NCI-H2029 (cell line): Measurements from ENCODE around the gene USP6NL.

ENCODE experiments used
- DNase-seq: peaks from one replicate; lab custom pipeline; 2025; lab: John Stamatoyannopoulos, UW

The USP6NL gene

GRCh38 chr10:11478807-11479206 is 132.6 kb downstream of the USP6NL start:
- DNase-seq: no peak

GRCh38 chr10:11475831-11476434 is 135.5 kb downstream of the USP6NL start:
- no peak for DNase-seq

DNA sequence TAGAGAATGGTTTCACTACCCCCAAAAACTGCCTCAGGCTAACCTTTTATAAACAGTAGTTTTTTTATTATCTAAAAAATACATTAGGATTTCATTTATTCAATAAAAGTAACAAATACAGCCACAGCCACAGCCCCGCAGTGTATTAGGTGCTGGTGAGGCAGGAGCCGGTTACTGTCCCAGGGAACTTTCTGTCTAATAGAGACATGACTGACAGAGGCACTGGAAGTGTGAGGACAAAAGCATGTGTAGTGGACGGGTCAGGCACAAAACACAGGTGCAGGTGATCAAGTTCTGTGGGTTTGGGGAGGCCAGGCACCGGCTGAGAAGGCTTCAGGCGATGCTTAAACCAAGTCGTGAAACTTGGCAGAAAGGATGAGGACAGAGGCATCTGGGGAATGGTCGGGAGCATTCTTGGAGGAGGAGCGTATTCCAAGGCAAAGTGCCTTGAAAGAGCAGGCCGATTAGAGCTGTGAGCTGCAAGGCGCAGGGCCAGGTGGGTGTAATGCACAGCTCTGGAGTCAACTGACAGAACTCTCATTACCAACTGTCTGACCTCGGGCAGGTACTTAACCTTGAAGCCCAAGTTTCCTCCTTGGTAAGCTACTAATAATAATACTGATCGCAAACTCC is 138.2 kb downstream of the USP6NL start:
- no peak for DNase-seq

DNA sequence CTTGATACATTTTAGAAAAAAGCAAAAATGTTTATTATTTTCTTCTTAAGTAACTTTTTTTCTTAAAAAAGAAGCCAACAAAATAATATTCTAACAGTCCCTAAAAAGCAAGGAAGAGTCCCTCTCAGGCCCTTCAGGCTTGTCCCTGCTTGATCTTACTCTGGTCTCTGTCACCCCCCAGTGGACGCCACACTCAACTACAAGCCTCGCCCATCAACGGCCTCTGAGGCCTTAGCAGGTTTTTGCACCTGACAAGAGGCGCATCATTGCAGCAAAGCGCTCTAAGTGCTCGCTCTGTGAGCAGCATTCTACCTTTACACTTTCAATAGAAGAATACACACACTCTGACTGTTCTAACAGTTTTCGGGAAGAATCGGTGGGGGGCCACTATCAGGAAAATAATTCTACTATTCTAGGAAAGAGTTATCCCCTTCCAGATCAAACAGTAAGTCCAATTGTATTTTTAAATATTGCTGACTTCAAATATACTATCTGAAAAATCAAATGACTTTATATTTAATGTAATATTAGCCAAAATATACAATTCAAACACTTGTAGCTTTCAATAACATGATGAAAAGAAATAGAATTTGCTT is 139.2 kb downstream of the USP6NL start:
- no peak for DNase-seq

DNA sequence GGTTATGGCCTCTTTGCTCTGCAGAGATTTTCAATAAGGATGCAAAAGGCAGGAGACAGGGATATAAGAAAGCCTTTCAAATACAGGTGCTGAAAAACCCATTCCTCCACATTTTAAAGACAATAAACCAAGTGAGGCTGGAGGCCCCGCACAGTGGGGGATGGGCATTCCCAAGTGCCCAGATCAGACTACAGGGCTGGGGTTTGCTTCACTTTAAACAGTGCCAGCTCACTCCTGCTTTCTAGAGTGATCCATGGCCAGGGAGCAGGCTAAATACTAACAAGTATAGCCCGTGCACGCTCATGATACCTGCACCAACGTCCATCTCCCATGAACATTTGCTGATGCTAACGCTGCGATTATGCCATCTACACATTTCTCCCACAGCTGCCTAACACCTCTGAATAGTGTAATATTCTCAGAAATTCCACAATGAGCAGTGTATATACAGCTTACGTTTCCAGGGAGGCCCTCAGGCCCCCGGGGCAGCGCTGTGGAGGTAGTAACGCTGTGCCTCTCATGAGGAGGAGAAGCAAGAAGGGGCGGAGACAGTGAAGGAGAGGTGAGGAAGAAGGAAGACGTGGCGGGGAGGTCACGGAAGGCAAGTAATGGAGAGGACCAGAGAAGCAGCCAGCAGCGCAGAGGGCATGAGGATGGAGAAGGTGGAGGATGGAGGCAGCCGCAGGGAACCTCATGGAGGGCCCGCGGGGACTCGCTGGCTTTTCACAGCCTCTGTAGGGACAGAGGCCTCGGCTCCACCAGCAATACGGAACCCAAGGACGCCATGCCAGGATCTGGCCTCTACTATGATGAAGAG is 141.7 kb downstream of the USP6NL start:
- DNase-seq: no peak

GRCh38 chr10:11468126-11468742 is 143.2 kb downstream of the USP6NL start:
- no peak for DNase-seq

DNA sequence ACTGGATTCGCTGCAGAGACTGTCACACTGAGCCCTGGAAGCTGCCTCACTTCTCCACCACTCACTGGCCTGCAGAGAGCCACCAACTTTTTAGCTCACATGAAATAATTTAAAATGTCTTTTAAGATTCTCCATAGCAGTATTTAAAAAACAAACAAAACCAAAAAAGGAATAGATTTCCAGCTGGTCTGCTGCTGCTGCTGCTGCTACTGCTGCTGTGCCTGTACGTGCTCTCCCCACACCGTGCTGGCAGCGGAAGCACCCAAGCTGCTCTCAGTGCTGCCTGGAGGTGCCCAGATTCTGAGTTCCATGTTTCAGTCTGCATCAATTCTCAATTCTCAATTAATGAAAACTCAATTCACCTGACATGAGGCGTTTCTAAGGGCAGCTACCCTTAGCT is 146.0 kb downstream of the USP6NL start:
- no peak for DNase-seq

- no peak for DNase-seq
Observed at GRCh38 chr10:11463111-11463510, 148.3 kb downstream of the USP6NL start.

DNA sequence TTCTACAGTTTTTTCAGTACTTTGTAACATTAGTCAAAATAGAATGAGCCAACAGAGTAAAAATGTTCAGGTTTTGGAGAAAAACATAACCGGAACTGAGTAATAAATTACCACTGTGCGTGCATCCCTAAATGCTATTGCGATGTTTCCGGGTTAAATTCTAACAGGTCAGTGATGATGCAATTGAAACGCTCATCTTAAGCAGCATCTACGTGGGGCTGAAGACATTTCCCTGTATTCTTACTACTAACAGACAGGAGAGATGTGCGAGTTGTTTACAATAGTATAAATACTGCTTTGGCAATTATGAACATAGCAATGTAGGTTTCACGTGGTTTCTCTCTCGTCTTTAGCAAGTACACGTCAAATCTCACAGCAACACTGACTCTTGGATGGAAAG is 149.4 kb downstream of the USP6NL start:
- DNase-seq: no peak

DNA sequence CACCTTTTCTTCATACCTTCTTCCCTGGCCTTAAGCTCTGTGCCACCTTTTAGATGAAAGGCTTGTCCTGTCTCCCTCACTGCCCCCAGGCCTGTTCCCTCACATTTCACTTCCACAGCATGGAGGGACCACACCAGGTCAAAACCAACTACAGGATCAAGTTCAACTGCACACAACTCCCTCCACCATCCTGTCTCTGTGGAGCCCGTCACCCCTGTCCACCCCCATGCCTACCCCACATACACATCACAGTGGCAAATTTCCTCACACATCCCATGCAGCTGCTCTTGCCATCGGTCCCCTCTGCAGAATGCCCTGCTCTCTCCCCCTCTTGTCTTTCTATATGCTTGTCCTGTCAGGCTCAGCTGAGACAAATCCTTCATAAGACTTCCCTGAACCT is 154.1 kb downstream of the USP6NL start:
- DNase-seq: no peak

DNA sequence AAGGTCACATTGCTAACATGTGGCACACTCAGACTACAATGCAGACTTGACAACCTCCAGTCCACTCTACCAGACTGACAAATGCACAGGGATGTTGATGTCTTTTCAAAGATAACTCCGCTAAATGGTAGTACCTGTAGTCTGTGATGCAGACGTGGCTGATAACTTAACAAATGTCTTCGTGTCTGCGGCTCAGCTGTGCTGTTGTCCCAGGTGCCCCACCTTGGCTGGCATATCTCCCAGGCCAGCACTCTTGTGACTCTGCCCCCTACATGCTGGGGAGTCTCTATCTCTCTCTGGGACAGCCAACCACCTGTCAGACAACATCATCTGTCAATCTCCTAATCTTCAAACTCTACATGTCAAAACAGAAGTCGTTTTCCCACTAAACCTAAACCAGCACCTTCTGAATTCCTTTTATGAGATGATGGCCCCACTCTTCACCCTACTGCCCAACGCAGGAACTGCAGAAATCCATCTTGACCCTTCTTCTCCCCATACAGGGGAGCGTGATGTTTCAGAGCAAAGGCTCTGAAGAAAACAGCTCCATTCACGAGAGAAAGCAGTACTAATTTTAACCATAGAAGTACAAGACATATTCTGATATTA is 156.4 kb downstream of the USP6NL start:
- no peak for DNase-seq

GRCh38 chr10:11454160-11454559 is 157.3 kb downstream of the USP6NL start:
- DNase-seq: no peak

- no peak for DNase-seq
Observed at GRCh38 chr10:11451640-11452260, 159.7 kb downstream of the USP6NL start.

GRCh38 chr10:11450427-11450826 is 161.0 kb downstream of the USP6NL start:
- no peak for DNase-seq

- DNase-seq: no peak
Observed at GRCh38 chr10:11449761-11450160, 161.7 kb downstream of the USP6NL start.

GRCh38 chr10:11448545-11449244 is 162.8 kb downstream of the USP6NL start:
- DNase-seq: no peak

GRCh38 chr10:11448190-11448544 is 163.3 kb downstream of the USP6NL start:
- DNase-seq: no peak

- DNase-seq: no peak
Observed at GRCh38 chr10:11447586-11447985, 163.9 kb downstream of the USP6NL start.

- no peak for DNase-seq
Observed at GRCh38 chr10:11446864-11447263, 164.6 kb downstream of the USP6NL start.

GRCh38 chr10:11446133-11446532 is 165.3 kb downstream of the USP6NL start:
- DNase-seq: no peak
